ENCODE data around the gene FAM114A2.

DNA sequence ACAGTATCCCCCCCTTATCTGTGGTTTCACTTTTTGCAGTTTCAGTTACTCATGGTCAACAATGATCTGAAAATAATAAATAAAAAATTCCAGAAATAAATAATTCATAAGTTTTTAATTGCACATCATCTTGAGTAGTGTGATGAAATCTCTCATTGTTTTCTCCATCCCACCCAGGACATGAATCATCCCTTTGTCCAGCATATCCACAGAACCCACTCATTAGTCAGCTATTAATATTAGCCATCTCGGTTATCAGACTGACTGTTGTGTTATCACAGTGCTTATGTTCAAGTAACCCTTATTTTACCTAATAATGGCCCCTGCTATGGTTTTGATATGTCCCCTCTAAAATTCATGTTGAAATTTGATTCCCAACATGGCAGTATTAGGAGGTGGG is 40.7 kb downstream of the FAM114A2 start:
- no peak for TF ChIP-seq TAF1 (IDR thresholded peaks at IDR 0.05; ENCODE audit: borderline replicate concordance, low read depth, low read length)
- no peak for TF ChIP-seq POLR2AphosphoS5 (IDR thresholded peaks at IDR 0.05; ENCODE audit: low read depth, low read length)

Data from GM12892 (cell line).